ENCODE data around the gene CEACAM16. TPM values are rescaled to one million over a fixed set of nuclear protein-coding genes. Genes with fewer than 3 reads are reported as not detected.
"Not testable (repeated sequence)": the region's sequence is repeated elsewhere in the genome, so short reads cannot be mapped to it uniquely, and the experiment has no call there.

The CEACAM16 gene
- polyA plus RNA-seq, 1 donor (not counting 4 experiments of a cell fraction or from before 2014, with no cell fraction given), result not detected

DNA sequence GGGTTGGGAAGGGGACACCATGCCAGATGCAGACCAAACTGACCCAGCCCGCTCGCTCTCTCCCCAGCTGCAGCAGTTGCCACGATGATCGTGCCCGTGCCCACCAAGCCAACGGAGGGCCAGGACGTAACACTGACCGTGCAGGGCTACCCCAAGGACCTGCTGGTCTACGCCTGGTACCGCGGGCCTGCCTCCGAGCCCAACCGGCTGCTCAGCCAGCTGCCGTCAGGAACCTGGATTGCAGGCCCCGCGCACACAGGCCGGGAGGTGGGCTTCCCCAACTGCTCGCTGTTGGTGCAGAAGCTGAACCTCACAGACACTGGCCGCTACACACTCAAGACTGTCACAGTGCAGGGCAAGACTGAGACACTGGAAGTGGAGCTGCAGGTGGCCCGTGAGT is 8.8 kb downstream of the CEACAM16 start:
- Histone ChIP-seq H2AFZ (ENCODE audit: control insufficient read depth, low read length) (no peak overlapping the region), H3K4me3 (ENCODE audit: control insufficient read depth in 2 of 3, extremely low read depth in 1 of 3, insufficient read depth in 2 of 3, low read depth in 1 of 3, low read length in 3 of 3) (no peak overlapping the region), H3K9ac (ENCODE audit: control insufficient read depth, extremely low read depth, insufficient read depth, low read length) (no peak overlapping the region), H4K20me1 (ENCODE audit: control insufficient read depth, extremely low read depth, insufficient read depth, low read length) (no peaks in the 10 kb centered on the region), H3K9me1 (ENCODE audit: control insufficient read depth, extremely low read depth, insufficient read depth, low read length) (no peaks in the 10 kb centered on the region), H3K79me2 (ENCODE audit: control insufficient read depth, insufficient read depth, low read length) (no peaks in the 10 kb centered on the region), H3K36me3 (ENCODE audit: control insufficient read depth in 2 of 2, extremely low read depth in 1 of 2, insufficient read depth in 2 of 2, low read length in 2 of 2) (no peaks in the 10 kb centered on the region), H3K27me3 (ENCODE audit: control insufficient read depth, extremely low read depth, insufficient read depth, low read length) (peaks cover 3% of the 10 kb centered on the region), H3K4me1 (ENCODE audit: control insufficient read depth, extremely low read depth, insufficient read depth, low read length) (no peaks in the 10 kb centered on the region), H3K27ac (ENCODE audit: control insufficient read depth, insufficient read depth, low read length) (no peak overlapping the region), H3K4me2 (ENCODE audit: control insufficient read depth, extremely low read depth, insufficient read depth, low read depth, low read length) (no peak overlapping the region), H3K9me3 (ENCODE audit: control insufficient read depth, low read depth, low read length) (no peaks in the 10 kb centered on the region)
- dilution Hi-C loops (cut with MboI; ENCODE audit: extremely low pct_ligation_motif_present, low sequenced_read_pairs), result no loop called here
- TF ChIP-seq, protein P1, sequence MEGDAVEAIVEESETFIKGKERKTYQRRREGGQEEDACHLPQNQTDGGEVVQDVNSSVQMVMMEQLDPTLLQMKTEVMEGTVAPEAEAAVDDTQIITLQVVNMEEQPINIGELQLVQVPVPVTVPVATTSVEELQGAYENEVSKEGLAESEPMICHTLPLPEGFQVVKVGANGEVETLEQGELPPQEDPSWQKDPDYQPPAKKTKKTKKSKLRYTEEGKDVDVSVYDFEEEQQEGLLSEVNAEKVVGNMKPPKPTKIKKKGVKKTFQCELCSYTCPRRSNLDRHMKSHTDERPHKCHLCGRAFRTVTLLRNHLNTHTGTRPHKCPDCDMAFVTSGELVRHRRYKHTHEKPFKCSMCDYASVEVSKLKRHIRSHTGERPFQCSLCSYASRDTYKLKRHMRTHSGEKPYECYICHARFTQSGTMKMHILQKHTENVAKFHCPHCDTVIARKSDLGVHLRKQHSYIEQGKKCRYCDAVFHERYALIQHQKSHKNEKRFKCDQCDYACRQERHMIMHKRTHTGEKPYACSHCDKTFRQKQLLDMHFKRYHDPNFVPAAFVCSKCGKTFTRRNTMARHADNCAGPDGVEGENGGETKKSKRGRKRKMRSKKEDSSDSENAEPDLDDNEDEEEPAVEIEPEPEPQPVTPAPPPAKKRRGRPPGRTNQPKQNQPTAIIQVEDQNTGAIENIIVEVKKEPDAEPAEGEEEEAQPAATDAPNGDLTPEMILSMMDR (optimal IDR thresholded peaks at IDR 0.05 in 1 of 3, IDR thresholded peaks at IDR 0.05 in 1 of 3, conservative IDR thresholded peaks at IDR 0.05 in 1 of 3; ENCODE audit: extremely low read depth in 1 of 3, insufficient read depth in 2 of 3, low read length in 3 of 3), result no peak
- TF ChIP-seq EZH2 (IDR thresholded peaks at IDR 0.05; ENCODE audit: low read length), result no peak
- no peak for DNase-seq (ENCODE audit: low read depth, low spot score)
- no peak for FAIRE-seq

DNA sequence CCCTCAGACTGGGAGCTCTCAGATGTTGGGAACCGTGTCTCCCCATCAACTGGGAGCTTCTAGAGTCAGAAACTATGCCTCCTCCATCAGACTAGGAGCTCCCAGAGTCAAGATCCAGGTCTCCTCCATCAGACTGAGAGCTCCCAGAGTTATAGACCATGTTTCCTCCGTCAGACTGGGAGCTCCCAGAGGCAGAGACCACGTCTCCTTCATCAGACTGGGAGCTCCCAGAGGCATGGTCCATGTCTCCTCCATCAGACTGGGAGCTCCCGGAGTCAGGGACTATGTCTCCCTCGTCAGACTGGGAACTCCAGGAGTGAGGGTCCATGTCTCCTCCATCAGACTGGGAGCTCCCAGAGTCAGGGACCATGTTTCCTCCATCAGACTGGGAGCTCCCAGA is 10.0 kb downstream of the CEACAM16 start:
- Histone ChIP-seq H3K4me2 (ENCODE audit: control insufficient read depth, extremely low read depth, insufficient read depth, low read depth, low read length) (no peak overlapping the region), H3K9me1 (ENCODE audit: control insufficient read depth, extremely low read depth, insufficient read depth, low read length) (no peaks in the 10 kb centered on the region), H4K20me1 (ENCODE audit: control insufficient read depth, extremely low read depth, insufficient read depth, low read length) (no peaks in the 10 kb centered on the region), H3K27me3 (ENCODE audit: control insufficient read depth, extremely low read depth, insufficient read depth, low read length) (peaks cover 3% of the 10 kb centered on the region), H3K36me3 (ENCODE audit: control insufficient read depth in 2 of 2, extremely low read depth in 1 of 2, insufficient read depth in 2 of 2, low read length in 2 of 2) (no peaks in the 10 kb centered on the region), H3K9ac (ENCODE audit: control insufficient read depth, extremely low read depth, insufficient read depth, low read length) (no peak overlapping the region), H2AFZ (ENCODE audit: control insufficient read depth, low read length) (no peak overlapping the region), H3K27ac (ENCODE audit: control insufficient read depth, insufficient read depth, low read length) (no peak overlapping the region), H3K4me3 (ENCODE audit: control insufficient read depth in 2 of 3, extremely low read depth in 1 of 3, insufficient read depth in 2 of 3, low read depth in 1 of 3, low read length in 3 of 3) (no peak overlapping the region), H3K4me1 (ENCODE audit: control insufficient read depth, extremely low read depth, insufficient read depth, low read length) (no peaks in the 10 kb centered on the region), H3K9me3 (ENCODE audit: control insufficient read depth, low read depth, low read length) (no peaks in the 10 kb centered on the region), H3K79me2 (ENCODE audit: control insufficient read depth, insufficient read depth, low read length) (no peaks in the 10 kb centered on the region)
- dilution Hi-C loops (cut with MboI; ENCODE audit: extremely low pct_ligation_motif_present, low sequenced_read_pairs), result no loop called here
- no peak for TF ChIP-seq EZH2 (IDR thresholded peaks at IDR 0.05; ENCODE audit: low read length)
- TF ChIP-seq, protein P1 (optimal IDR thresholded peaks at IDR 0.05 in 1 of 3, IDR thresholded peaks at IDR 0.05 in 1 of 3, conservative IDR thresholded peaks at IDR 0.05 in 1 of 3; ENCODE audit: extremely low read depth in 1 of 3, insufficient read depth in 2 of 3, low read length in 3 of 3), result no peak
- no peak for FAIRE-seq
- no peak for DNase-seq (ENCODE audit: low read depth, low spot score)

DNA sequence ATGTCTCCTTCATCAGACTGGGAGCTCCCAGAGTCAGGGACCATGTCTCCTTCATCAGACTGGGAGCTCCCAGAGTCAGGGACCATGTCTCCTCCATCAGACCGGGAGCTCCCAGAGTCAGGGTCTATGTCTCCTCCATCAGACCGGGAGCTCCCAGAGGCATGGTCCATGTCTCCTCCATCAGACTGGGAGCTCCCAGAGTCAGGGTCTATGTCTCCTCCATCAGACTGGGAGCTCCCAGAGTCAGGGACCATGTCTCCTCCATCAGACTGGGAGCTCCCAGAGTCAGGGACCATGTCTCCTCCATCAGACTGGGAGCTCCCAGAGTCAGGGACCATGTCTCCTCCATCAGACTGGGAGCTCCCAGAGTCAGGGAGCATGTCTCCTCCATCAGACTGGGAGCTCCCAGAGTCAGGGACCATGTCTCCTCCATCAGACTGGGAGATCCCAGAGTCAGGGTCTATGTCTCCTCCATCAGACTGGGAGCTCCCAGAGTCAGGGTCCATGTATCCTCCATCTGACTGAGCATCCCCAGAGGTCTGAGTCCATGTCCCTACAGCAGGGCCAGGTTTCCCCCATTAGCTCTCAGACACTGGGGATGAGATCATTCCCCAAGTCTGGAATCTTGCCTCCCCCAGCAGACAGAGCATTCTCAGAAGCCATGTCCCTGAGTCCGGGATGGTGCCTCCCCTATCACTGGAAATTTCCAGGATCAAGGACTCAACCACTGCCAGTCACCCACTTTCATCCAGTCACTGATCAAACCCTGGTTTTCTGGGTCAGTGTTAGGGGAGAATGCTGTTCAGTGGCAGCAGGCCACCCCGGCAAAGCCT is 10.7 kb downstream of the CEACAM16 start:
- H3K36me3 ChIP-seq (ENCODE audit: control insufficient read depth in 2 of 2, extremely low read depth in 1 of 2, insufficient read depth in 2 of 2, low read length in 2 of 2); H3K4me3 ChIP-seq (ENCODE audit: control insufficient read depth in 2 of 3, extremely low read depth in 1 of 3, insufficient read depth in 2 of 3, low read depth in 1 of 3, low read length in 3 of 3); H3K4me1 ChIP-seq (ENCODE audit: control insufficient read depth, extremely low read depth, insufficient read depth, low read length); H3K9me1 ChIP-seq (ENCODE audit: control insufficient read depth, extremely low read depth, insufficient read depth, low read length); dilution Hi-C loops (cut with MboI; ENCODE audit: extremely low pct_ligation_motif_present, low sequenced_read_pairs); H3K9ac ChIP-seq (ENCODE audit: control insufficient read depth, extremely low read depth, insufficient read depth, low read length); H2AFZ ChIP-seq (ENCODE audit: control insufficient read depth, low read length); H3K27me3 ChIP-seq (ENCODE audit: control insufficient read depth, extremely low read depth, insufficient read depth, low read length); FAIRE-seq; H3K79me2 ChIP-seq (ENCODE audit: control insufficient read depth, insufficient read depth, low read length); H3K9me3 ChIP-seq (ENCODE audit: control insufficient read depth, low read depth, low read length); H4K20me1 ChIP-seq (ENCODE audit: control insufficient read depth, extremely low read depth, insufficient read depth, low read length); H3K27ac ChIP-seq (ENCODE audit: control insufficient read depth, insufficient read depth, low read length); DNase-seq (ENCODE audit: low read depth, low spot score); H3K4me2 ChIP-seq (ENCODE audit: control insufficient read depth, extremely low read depth, insufficient read depth, low read depth, low read length): not testable (repeated sequence)
